K562 (cell line): ENCODE measurements around the gene CMTM5. TPM values are rescaled to one million over a fixed set of nuclear protein-coding genes. Genes with fewer than 3 reads are reported as not detected.

Experiments
- ATAC-seq: fragments of 200-7000 bp; cut with Tn5 transposase; 3 replicates; pipeline ENCODE4 v1.9.1; 2020; ENCODE audit warnings: moderate library complexity
- BruUV-seq: library from RNA; stranded (reverse); fragments of 400-500 nt; replicated peaks from 2 replicates; lab custom pipeline; 2021; lab: Mats Ljungman, UMichigan
- CTCF ChIA-PET: fragments of 300-600 bp; formaldehyde crosslinking; extraction: SDS; loops from one replicate; lab custom pipeline; 2021; ENCODE audit warnings: low intra/inter-chr PET ratio; lab: Yijun Ruan, JAX
- POLR2A ChIA-PET: fragments of 300-600, 350-650 bp; sonication (Branson Sonifier 250); formaldehyde crosslinking; extraction: SDS; loops from one replicate; lab custom pipeline; 2021; ENCODE audit warnings: antibody characterized with exemption, inconsistent platforms; lab: Yijun Ruan, JAX
- DNase-seq, 4 experiments: peaks; one replicate each; pipeline versions ENCODE4 v3.0.0 to v3.0.0-alpha.2; 2011 to 2018; ENCODE audit warnings: low spot score in 3 of 4, mixed read lengths in 3 of 4; ENCODE audit errors: extremely low read depth in 1 of 4
- FAIRE-seq: peaks from 2 replicates; lab custom pipeline; 2011; peaks lifted over from hg19 to GRCh38; lab: Jason Lieb, UNC
- H2AFZ ChIP-seq: 2 replicates; pipeline ENCODE4 v1.6.0; 2011; ENCODE audit warnings: low read depth, low read length, control low read depth, inconsistent platforms
- H3K27ac ChIP-seq: fragments of 200-600 bp; 3 replicates; pipeline ENCODE4 v1.8.0; 2011; ENCODE audit warnings: low read depth, mild to moderate bottlenecking, control low read depth, inconsistent platforms, low read length, moderate library complexity, mixed read lengths; ENCODE audit errors: extremely low read depth
- H3K27me3 ChIP-seq, 2 experiments: fragments of 300-600 bp in 1 of 2; 2 replicates in 1 of 2; 3 replicates in 1 of 2; pipeline versions ENCODE4 v1.6.0 to v1.8.0; 2011; ENCODE audit warnings: inconsistent platforms in 2 of 2, low read length in 2 of 2, mild to moderate bottlenecking in 1 of 2, mixed read lengths in 1 of 2, moderate library complexity in 1 of 2; ENCODE audit not compliant: control insufficient read depth in 2 of 2, insufficient read depth in 2 of 2
- H3K36me3 ChIP-seq: fragments of 300-600 bp; 3 replicates; pipeline ENCODE4 v1.8.0; 2011; ENCODE audit warnings: mild to moderate bottlenecking, low read length, inconsistent platforms; ENCODE audit not compliant: control insufficient read depth, insufficient read depth
- H3K4me1 ChIP-seq, 2 experiments: fragments of 200-600 bp in 1 of 2; replicated peaks in 1 of 2; 2 replicates in 1 of 2; 3 replicates in 1 of 2; pipeline versions ENCODE4 v1.5.1 to v1.8.0; 2011; ENCODE audit warnings: inconsistent platforms in 2 of 2, low read length in 2 of 2, mild to moderate bottlenecking in 1 of 2, mixed read lengths in 1 of 2, moderate library complexity in 1 of 2; ENCODE audit not compliant: control insufficient read depth in 2 of 2, insufficient read depth in 2 of 2
- H3K4me2 ChIP-seq: 2 replicates; pipeline ENCODE4 v1.6.1; 2011; ENCODE audit warnings: low read length, control low read depth, inconsistent platforms, mixed read lengths; ENCODE audit not compliant: insufficient read depth
- H3K4me3 ChIP-seq: fragments of 200-600 bp; sonication (generic), shearing (Covaris generic); 2 replicates; pipeline ENCODE4 v1.5.1; 2016; ENCODE audit warnings: control low read depth, inconsistent platforms
- H3K79me2 ChIP-seq: fragments of 200-600 bp; 3 replicates; pipeline ENCODE4 v1.8.0; 2011; ENCODE audit warnings: low read length, inconsistent platforms; ENCODE audit not compliant: control insufficient read depth, insufficient read depth
- H3K9ac ChIP-seq, 2 experiments: 2 replicates each; pipeline versions ENCODE4 v1.6.0 to v1.6.1; 2011; ENCODE audit warnings: low read depth in 2 of 2, low read length in 2 of 2, control low read depth in 1 of 2, inconsistent platforms in 1 of 2, mild to moderate bottlenecking in 1 of 2, mixed read lengths in 1 of 2; ENCODE audit not compliant: insufficient read depth in 1 of 2
- H3K9me1 ChIP-seq: one replicate; pipeline ENCODE4 v1.6.0; 2011; ENCODE audit warnings: inconsistent platforms, mild to moderate bottlenecking, low read length, moderate library complexity; ENCODE audit not compliant: control insufficient read depth, insufficient read depth
- H3K9me3 ChIP-seq: replicated peaks from 2 replicates; pipeline ENCODE4 v1.5.1; 2011; ENCODE audit warnings: low read depth, low read length, inconsistent platforms; ENCODE audit not compliant: control insufficient read depth, insufficient read depth
- H4K20me1 ChIP-seq: replicated peaks from 2 replicates; pipeline ENCODE4 v1.6.1; 2011; ENCODE audit warnings: low read length, inconsistent platforms, mixed read lengths; ENCODE audit not compliant: control insufficient read depth, insufficient read depth
- MECOM ChIP-seq: fragments of 250-450 bp; sonication (Bioruptor Pico); IDR thresholded peaks from 2 replicates; pipeline ENCODE4 v1.8.0; 2022; ENCODE audit warnings: inconsistent platforms
- ZFP36 ChIP-seq: fragments of 150-350 bp; IDR thresholded peaks from 2 replicates; pipeline ENCODE4 v1.6.1; 2018; ENCODE audit warnings: low read length, low read depth; ENCODE audit not compliant: partially characterized antibody
- WGBS: fragments of 100-300 bp; shearing (Covaris generic); methylation state at CpG from one replicate; pipeline ENCODE4 v1.1.6; 2016; ENCODE audit warnings: low coverage, mixed read lengths; ENCODE audit not compliant: insufficient coverage; ENCODE audit errors: missing lambda C conversion rate; 5-methylcytosine and 5-hydroxymethylcytosine counted together
- in situ Hi-C: fragments of 300-500 bp; cut with MboI; formaldehyde crosslinking; loops from 4 replicates; pipeline ENCODE4 v1.15.0; 2018; ENCODE audit warnings: inconsistent platforms, mixed read lengths
- intact Hi-C: fragments of 100-400 bp; cut with micrococcal nuclease; formaldehyde crosslinking; loops from 2 replicates; pipeline ENCODE4 v1.14.2; 2022
- polyA plus RNA-seq, 8 experiments: library from polyadenylated mRNA; depleted of rRNA in 4 of 8; stranded (reverse) in 5 of 8; unstranded in 3 of 8; fragments of >200 nt; fragmentation: Nextera tagmentation in 2 of 8; fragmentation: Illumina TruSeq in 1 of 8; extraction: Ambion mirVana in 2 of 8; extraction: Trizol in 1 of 8; gene quantifications; 2 replicates each; pipeline versions ENCODE4 v1.2.1 to v1.2.3, GENCODE V29; 2011 to 2014; ENCODE audit warnings: inconsistent platforms in 1 of 8, missing spikeins in 1 of 8
- total RNA-seq, 7 experiments: library from RNA; depleted of rRNA in 6 of 7; stranded (reverse); fragments of >200 nt in 6 of 7; fragmentation: Illumina TruSeq in 2 of 7; extraction: Trizol in 2 of 7; gene quantifications; 2 replicates each; pipeline versions ENCODE4 v1.2.1 to v1.2.3, GENCODE V29; 2011 to 2021; ENCODE audit warnings: low replicate concordance in 1 of 7
- TF ChIP-seq, protein P1 (sequence below): sonication (generic); formaldehyde crosslinking; IDR thresholded peaks from 2 replicates; pipeline ENCODE4 v1.9.0; 2022; ENCODE audit warnings: mild to moderate bottlenecking, missing genetic modification reagents
- TF ChIP-seq, protein P2 (sequence below): sonication (generic); formaldehyde crosslinking; IDR thresholded peaks from 2 replicates; pipeline ENCODE4 v1.8.0; 2022; ENCODE audit warnings: mild to moderate bottlenecking, missing genetic modification reagents

The CMTM5 gene
- total and polyA plus RNA-seq, 9 of the 15 experiments (the other 6 are each of a cell fraction or from before 2014, with no cell fraction given), result 0.21 TPM; not detected in 8

DNA sequence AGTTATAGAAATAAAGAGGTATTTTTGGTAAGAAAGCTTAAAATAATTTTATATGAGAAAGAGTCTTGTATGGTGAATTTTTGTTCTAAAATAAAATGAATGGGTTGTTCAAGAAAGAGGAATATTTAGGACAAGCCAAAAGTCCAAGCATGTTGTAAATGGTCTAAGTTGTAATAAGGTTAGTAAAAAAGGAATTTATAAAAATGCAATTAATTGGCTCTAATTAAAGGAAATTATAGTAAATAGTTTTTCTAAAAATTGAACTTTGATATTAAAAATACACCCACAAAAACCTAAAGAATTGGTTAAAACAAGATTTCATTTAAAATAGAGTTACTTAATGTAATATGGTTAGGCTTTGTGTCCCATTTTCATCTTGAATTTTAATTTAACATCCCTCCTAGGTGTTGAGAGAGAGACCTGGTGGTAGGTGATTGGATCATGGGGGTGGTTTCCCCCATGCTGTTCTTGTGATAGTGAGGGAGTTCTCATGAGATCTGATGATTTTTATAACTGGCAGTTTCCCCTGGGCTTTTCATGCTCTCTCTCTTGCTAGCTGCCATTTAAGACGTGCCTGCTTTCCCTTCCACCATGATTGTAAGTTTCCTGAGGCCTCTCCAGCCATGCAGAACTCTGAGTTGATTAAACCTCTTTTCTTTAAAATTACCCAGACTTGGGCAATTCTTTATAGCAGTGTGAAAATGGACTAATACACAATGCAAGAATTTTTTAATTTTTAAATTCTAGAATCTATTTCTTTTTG lies 37.2 kb upstream of the CMTM5 start:
- ChIA-PET CTCF (no interaction called here), POLR2A (no interaction called here)
- Histone ChIP-seq H3K9me1 (no peaks in the 10 kb centered on the region), H3K27ac (no peak overlapping the region), H3K9ac (no peak overlapping the region), H4K20me1 (no peaks in the 10 kb centered on the region), H2AFZ (no peak overlapping the region), H3K27me3 (peaks cover 0 to 2% of the 10 kb centered on the region in 2 experiments; a peak in 1 of 5 replicates), H3K36me3 (no peaks in the 10 kb centered on the region), H3K4me1 (no peaks in the 10 kb centered on the region; a peak in 2 of 5 replicates), H3K9me3 (no peaks in the 10 kb centered on the region), H3K79me2 (no peaks in the 10 kb centered on the region), H3K4me3 (no peak overlapping the region)
- intact Hi-C loops, result no loop called here
- ATAC-seq (no peak), DNase-seq (no peak), FAIRE-seq (no peak)
- in situ Hi-C loops, result loop anchor here (5.0 kb wide), 1 partner anchor 597 kb away; no protein-coding TSS in a partner anchor
- 0% methylated on average over 1 of the region's 1 CpG for WGBS
- no TSS peak for BruUV-seq
- TF ChIP-seq, protein P1, sequence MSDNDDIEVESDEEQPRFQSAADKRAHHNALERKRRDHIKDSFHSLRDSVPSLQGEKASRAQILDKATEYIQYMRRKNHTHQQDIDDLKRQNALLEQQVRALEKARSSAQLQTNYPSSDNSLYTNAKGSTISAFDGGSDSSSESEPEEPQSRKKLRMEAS (CRISPR knock-in tag), result no peak
- TF ChIP-seq, protein P2, sequence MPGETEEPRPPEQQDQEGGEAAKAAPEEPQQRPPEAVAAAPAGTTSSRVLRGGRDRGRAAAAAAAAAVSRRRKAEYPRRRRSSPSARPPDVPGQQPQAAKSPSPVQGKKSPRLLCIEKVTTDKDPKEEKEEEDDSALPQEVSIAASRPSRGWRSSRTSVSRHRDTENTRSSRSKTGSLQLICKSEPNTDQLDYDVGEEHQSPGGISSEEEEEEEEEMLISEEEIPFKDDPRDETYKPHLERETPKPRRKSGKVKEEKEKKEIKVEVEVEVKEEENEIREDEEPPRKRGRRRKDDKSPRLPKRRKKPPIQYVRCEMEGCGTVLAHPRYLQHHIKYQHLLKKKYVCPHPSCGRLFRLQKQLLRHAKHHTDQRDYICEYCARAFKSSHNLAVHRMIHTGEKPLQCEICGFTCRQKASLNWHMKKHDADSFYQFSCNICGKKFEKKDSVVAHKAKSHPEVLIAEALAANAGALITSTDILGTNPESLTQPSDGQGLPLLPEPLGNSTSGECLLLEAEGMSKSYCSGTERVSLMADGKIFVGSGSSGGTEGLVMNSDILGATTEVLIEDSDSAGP (CRISPR knock-in tag), result no peak
- TF ChIP-seq MECOM (CRISPR knock-in tag) (no peak), ZFP36 (peak; percentile 35)
- TF ChIP-seq, all 486 proteins: peak for 1
- H3K4me2 ChIP-seq, result no peak overlapping the region
